Measurements from ENCODE around the gene PPP1CB.

DNA sequence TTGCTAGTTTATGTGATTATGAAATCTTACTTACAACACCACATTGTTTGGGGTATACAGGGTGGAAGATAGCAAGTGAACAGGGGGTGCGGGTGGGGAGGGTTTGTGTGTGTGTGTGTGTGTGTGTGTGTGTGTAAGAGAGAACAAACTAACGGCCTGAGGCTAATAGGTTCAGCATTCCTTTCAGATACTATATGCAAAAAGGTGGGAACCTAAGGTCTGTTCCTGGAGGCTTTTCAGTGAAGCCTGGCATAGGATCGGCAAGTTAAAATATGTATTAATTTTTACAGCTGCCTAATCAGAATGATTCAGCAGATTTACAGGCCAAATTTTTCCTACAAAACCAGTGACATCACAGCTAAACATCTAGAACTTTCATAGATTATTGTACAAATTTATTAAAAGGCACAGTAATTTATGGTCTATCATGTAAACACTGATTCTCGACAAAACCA is 51.4 kb downstream of the PPP1CB start:
- TF ChIP-seq, protein P1, sequence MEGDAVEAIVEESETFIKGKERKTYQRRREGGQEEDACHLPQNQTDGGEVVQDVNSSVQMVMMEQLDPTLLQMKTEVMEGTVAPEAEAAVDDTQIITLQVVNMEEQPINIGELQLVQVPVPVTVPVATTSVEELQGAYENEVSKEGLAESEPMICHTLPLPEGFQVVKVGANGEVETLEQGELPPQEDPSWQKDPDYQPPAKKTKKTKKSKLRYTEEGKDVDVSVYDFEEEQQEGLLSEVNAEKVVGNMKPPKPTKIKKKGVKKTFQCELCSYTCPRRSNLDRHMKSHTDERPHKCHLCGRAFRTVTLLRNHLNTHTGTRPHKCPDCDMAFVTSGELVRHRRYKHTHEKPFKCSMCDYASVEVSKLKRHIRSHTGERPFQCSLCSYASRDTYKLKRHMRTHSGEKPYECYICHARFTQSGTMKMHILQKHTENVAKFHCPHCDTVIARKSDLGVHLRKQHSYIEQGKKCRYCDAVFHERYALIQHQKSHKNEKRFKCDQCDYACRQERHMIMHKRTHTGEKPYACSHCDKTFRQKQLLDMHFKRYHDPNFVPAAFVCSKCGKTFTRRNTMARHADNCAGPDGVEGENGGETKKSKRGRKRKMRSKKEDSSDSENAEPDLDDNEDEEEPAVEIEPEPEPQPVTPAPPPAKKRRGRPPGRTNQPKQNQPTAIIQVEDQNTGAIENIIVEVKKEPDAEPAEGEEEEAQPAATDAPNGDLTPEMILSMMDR (IDR thresholded peaks at IDR 0.05) = no peak
- TF ChIP-seq, protein P2, sequence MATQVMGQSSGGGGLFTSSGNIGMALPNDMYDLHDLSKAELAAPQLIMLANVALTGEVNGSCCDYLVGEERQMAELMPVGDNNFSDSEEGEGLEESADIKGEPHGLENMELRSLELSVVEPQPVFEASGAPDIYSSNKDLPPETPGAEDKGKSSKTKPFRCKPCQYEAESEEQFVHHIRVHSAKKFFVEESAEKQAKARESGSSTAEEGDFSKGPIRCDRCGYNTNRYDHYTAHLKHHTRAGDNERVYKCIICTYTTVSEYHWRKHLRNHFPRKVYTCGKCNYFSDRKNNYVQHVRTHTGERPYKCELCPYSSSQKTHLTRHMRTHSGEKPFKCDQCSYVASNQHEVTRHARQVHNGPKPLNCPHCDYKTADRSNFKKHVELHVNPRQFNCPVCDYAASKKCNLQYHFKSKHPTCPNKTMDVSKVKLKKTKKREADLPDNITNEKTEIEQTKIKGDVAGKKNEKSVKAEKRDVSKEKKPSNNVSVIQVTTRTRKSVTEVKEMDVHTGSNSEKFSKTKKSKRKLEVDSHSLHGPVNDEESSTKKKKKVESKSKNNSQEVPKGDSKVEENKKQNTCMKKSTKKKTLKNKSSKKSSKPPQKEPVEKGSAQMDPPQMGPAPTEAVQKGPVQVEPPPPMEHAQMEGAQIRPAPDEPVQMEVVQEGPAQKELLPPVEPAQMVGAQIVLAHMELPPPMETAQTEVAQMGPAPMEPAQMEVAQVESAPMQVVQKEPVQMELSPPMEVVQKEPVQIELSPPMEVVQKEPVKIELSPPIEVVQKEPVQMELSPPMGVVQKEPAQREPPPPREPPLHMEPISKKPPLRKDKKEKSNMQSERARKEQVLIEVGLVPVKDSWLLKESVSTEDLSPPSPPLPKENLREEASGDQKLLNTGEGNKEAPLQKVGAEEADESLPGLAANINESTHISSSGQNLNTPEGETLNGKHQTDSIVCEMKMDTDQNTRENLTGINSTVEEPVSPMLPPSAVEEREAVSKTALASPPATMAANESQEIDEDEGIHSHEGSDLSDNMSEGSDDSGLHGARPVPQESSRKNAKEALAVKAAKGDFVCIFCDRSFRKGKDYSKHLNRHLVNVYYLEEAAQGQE (IDR thresholded peaks at IDR 0.05; ENCODE audit: insufficient read depth in 1 of 2, low read depth in 2 of 2, low read length in 1 of 2) = no peak
- TF ChIP-seq POLR2AphosphoS5 (IDR thresholded peaks at IDR 0.05; ENCODE audit: low read depth, low read length) = no peak
